H1 (cell line): ENCODE data around the gene FASTK.

Experiments used
- CHD2 ChIP-seq: IDR thresholded peaks from 2 replicates; pipeline ENCODE4 v1.6.1; 2012; ENCODE audit warnings: low read length, improper control_type of control experiment
- SUZ12 ChIP-seq: fragments of 200-600 bp; sonication (generic); IDR thresholded peaks from 2 replicates; pipeline ENCODE4 v1.6.1; 2012; ENCODE audit warnings: mild to moderate bottlenecking, inconsistent platforms, low read length, moderate library complexity, mixed read lengths

GRCh38 chr7:151035902-151036301 lies 44.7 kb downstream of the FASTK start:
- TF ChIP-seq CHD2 (no peak), SUZ12 (no peak)
